Endothelial cell of umbilical vein (primary cell): ENCODE measurements around the gene RECQL5.

Experiments
- CTCF ChIP-seq, 2 donors: IDR thresholded peaks; 1 replicate in 1 of 2; 2 replicates in 1 of 2; pipeline ENCODE4 v1.5.1; 2011; ENCODE audit warnings: low read length in 2 of 2, mild to moderate bottlenecking in 2 of 2, moderate library complexity in 2 of 2, control low read depth in 1 of 2, inconsistent platforms in 1 of 2, low read depth in 1 of 2; ENCODE audit not compliant: insufficient read depth in 1 of 2; ENCODE audit errors: extremely low read depth in 1 of 2
- EZH2 ChIP-seq: IDR thresholded peaks from 2 replicates; pipeline ENCODE4 v1.6.1; 2012; ENCODE audit warnings: borderline replicate concordance, low read depth, mild to moderate bottlenecking, moderate library complexity, low read length, inconsistent platforms; ENCODE audit not compliant: severe bottlenecking
- FOS ChIP-seq: IDR thresholded peaks from 2 replicates; pipeline ENCODE4 v1.6.1; 2011; ENCODE audit warnings: mild to moderate bottlenecking, low read length, moderate library complexity, borderline replicate concordance; ENCODE audit not compliant: insufficient read depth
- MAX ChIP-seq: IDR thresholded peaks from 2 replicates; pipeline ENCODE4 v1.6.1; 2011; ENCODE audit not compliant: insufficient read depth, insufficient read length
- POLR2A ChIP-seq: IDR thresholded peaks from 2 replicates; pipeline ENCODE4 v1.6.1; 2012; ENCODE audit warnings: low read depth, mild to moderate bottlenecking, control low read depth, low read length

- TF ChIP-seq CTCF (IDR thresholded peaks at IDR 0.05; ENCODE audit: extremely low read depth in 1 of 2, insufficient read depth in 1 of 2, low read depth in 1 of 2, low read length in 2 of 2), result no peak
- no peak for TF ChIP-seq POLR2A
- no peak for TF ChIP-seq EZH2
- no peak for TF ChIP-seq FOS
- no peak for TF ChIP-seq MAX
Measured at GRCh38 chr17:75650874-75651273, 16.1 kb downstream of the RECQL5 start.
